ENCODE measurements around the gene HUS1.
"Not testable (repeated sequence)": the region's sequence is repeated elsewhere in the genome, so short reads cannot be mapped to it uniquely, and the experiment has no call there.

Gene HUS1

GRCh38 chr7:47943676-47944474, 35.5 kb downstream of the HUS1 start:
- no peak for DNase-seq

GRCh38 chr7:47942651-47943050, 36.8 kb downstream of the HUS1 start:
- DNase-seq, result not testable (repeated sequence)

GRCh38 chr7:47942132-47942531, 37.3 kb downstream of the HUS1 start:
- DNase-seq, result no peak

- no peak for DNase-seq
Measured at GRCh38 chr7:47941136-47941844, 38.1 kb downstream of the HUS1 start.

GRCh38 chr7:47940088-47941013, 39.1 kb downstream of the HUS1 start:
- DNase-seq, result no peak

- DNase-seq, result no peak
Measured at GRCh38 chr7:47939425-47940036, 39.9 kb downstream of the HUS1 start.

- no peak for DNase-seq
Measured at GRCh38 chr7:47938574-47939165, 40.7 kb downstream of the HUS1 start.

GRCh38 chr7:47937711-47938573, 41.5 kb downstream of the HUS1 start:
- DNase-seq, result no peak

- DNase-seq, result no peak
Measured at GRCh38 chr7:47937065-47937687, 42.2 kb downstream of the HUS1 start.

- no peak for DNase-seq
Measured at GRCh38 chr7:47936323-47936722, 43.1 kb downstream of the HUS1 start.

GRCh38 chr7:47935336-47935735, 44.1 kb downstream of the HUS1 start:
- no peak for DNase-seq

- no peak for DNase-seq
Measured at GRCh38 chr7:47934831-47935230, 44.6 kb downstream of the HUS1 start.

GRCh38 chr7:47933215-47933614, 46.2 kb downstream of the HUS1 start:
- no peak for DNase-seq

- no peak for DNase-seq
Measured at GRCh38 chr7:47932466-47933037, 46.9 kb downstream of the HUS1 start.

GRCh38 chr7:47932016-47932415, 47.4 kb downstream of the HUS1 start:
- DNase-seq, result no peak

GRCh38 chr7:47931005-47932004, 48.1 kb downstream of the HUS1 start:
- no peak for DNase-seq

- DNase-seq, result no peak
Measured at GRCh38 chr7:47924266-47924665, 55.1 kb downstream of the HUS1 start.

GRCh38 chr7:47923081-47923875, 56.1 kb downstream of the HUS1 start:
- not testable (repeated sequence) for DNase-seq
